Upper lobe of left lung (tissue), 6 donors: Measurements from ENCODE around the gene ACAN. TPM values are rescaled to one million over a fixed set of nuclear protein-coding genes. Genes with fewer than 3 reads are reported as not detected.

ENCODE experiments used
- ATAC-seq, 2 donors: fragments of 200-7000 bp; cut with Tn5 transposase; one replicate each; pipeline ENCODE4 v1.9.1; 2022; ENCODE audit warnings: mild to moderate bottlenecking in 2 of 2, moderate library complexity in 2 of 2; ENCODE audit not compliant: low FRiP score in 2 of 2
- DNase-seq, 2 donors: peaks; one replicate each; pipeline ENCODE4 v3.0.0-alpha.2; 2019 to 2020
- H3K27ac ChIP-seq, 4 donors: fragments of 200-600 bp; sonication (generic); one replicate each; pipeline ENCODE4 v1.5.1; 2016 to 2019
- H3K27me3 ChIP-seq, 4 donors: fragments of 200-600 bp; sonication (generic); one replicate each; pipeline ENCODE4 v1.5.1; 2017 to 2019
- H3K36me3 ChIP-seq, 4 donors: fragments of 200-600 bp; sonication (generic); one replicate each; pipeline ENCODE4 v1.5.1; 2016 to 2019
- H3K4me1 ChIP-seq, 4 donors: fragments of 200-600 bp; sonication (generic); one replicate each; pipeline ENCODE4 v1.5.1; 2018 to 2019
- H3K4me3 ChIP-seq, 4 donors: fragments of 200-600 bp; sonication (generic); one replicate each; pipeline ENCODE4 v1.5.1; 2017 to 2019; ENCODE audit warnings: mild to moderate bottlenecking in 2 of 4, moderate library complexity in 1 of 4
- H3K9me3 ChIP-seq, 4 donors: fragments of 200-600 bp; sonication (generic); one replicate each; pipeline ENCODE4 v1.5.1; 2018 to 2019
- CTCF ChIP-seq, 6 experiments: fragments of 450-650 bp in 4 of 6; fragments of 200-600 bp in 2 of 6; sonication (generic) in 2 of 6; IDR thresholded peaks; one replicate each; pipeline ENCODE4 v1.5.1; 2016 to 2019; ENCODE audit warnings: antibody characterized with exemption in 6 of 6
- EP300 ChIP-seq, 4 donors: sonication (generic); formaldehyde crosslinking; IDR thresholded peaks; one replicate each; pipeline ENCODE4 v1.5.1; 2017; ENCODE audit warnings: antibody characterized with exemption in 4 of 4, control low read depth in 2 of 4
- POLR2A ChIP-seq, 4 donors: fragments of 450-650 bp; IDR thresholded peaks; one replicate each; pipeline ENCODE4 v1.5.1; 2016 to 2017; ENCODE audit warnings: antibody characterized with exemption in 4 of 4, mild to moderate bottlenecking in 2 of 4
- POLR2AphosphoS5 ChIP-seq, 2 donors: sonication (generic); formaldehyde crosslinking; IDR thresholded peaks; one replicate each; pipeline ENCODE4 v1.5.1; 2017; ENCODE audit warnings: antibody characterized with exemption in 2 of 2
- WGBS, 2 donors: methylation state at CpG; one replicate each; pipeline ENCODE4 v1.1.5; 2017 to 2018; 5-methylcytosine and 5-hydroxymethylcytosine counted together
- total RNA-seq, 6 donors: library from RNA; depleted of rRNA in 4 of 6; stranded (reverse); fragments of >200 nt in 4 of 6; gene quantifications; one replicate each; pipeline versions ENCODE4 v1.1.0 to v1.2.1, GENCODE V29; 2016 to 2021
- donor health status: DM: no; HTN: no; CAD: no; lungs with moderate emphysema.
- donor health status: DM: no; HTN: yes; CAD: no; lungs with severe emphysema.

Gene ACAN
- total RNA-seq, 6 donors from 2014 or later = 0.24 to 1.6 (median 0.46) TPM; not detected in 3

- Histone ChIP-seq H3K9me3 (peaks cover 0 to 14% (median 4%) of the 10 kb centered on the region in 4 donors), H3K27me3 (no peaks in the 10 kb centered on the region), H3K27ac (no peak overlapping the region), H3K36me3 (no peaks in the 10 kb centered on the region), H3K4me1 (no peaks in the 10 kb centered on the region), H3K4me3 (no peak overlapping the region)
- ATAC-seq (no peak), DNase-seq (no peak)
- no peak for TF ChIP-seq EP300 (IDR thresholded peaks at IDR 0.05)
- no peak for TF ChIP-seq POLR2A (IDR thresholded peaks at IDR 0.05)
- TF ChIP-seq CTCF (IDR thresholded peaks at IDR 0.05) = no peak
- TF ChIP-seq POLR2AphosphoS5 (IDR thresholded peaks at IDR 0.05) = no peak
- 91 to 97% methylated on average over 1 of the region's 1 CpG for WGBS, 2 donors
Observed at GRCh38 chr15:88779944-88780343, 23.3 kb upstream of the ACAN start.

GRCh38 chr15:88782465-88782864 lies 20.8 kb upstream of the ACAN start:
- WGBS, 2 donors = 57 to 72% methylated on average over 6 to 8 of the region's 8 CpGs
- Histone ChIP-seq H3K4me3 (no peak overlapping the region), H3K27ac (no peak overlapping the region), H3K9me3 (peaks cover 0 to 2% (median 0%) of the 10 kb centered on the region in 4 donors), H3K4me1 (no peaks in the 10 kb centered on the region), H3K27me3 (no peaks in the 10 kb centered on the region), H3K36me3 (no peaks in the 10 kb centered on the region)
- DNase-seq (no peak), ATAC-seq (no peak)
- no peak for TF ChIP-seq CTCF (IDR thresholded peaks at IDR 0.05)
- TF ChIP-seq POLR2A (IDR thresholded peaks at IDR 0.05) = no peak
- no peak for TF ChIP-seq POLR2AphosphoS5 (IDR thresholded peaks at IDR 0.05)
- TF ChIP-seq EP300 (IDR thresholded peaks at IDR 0.05) = no peak

- Histone ChIP-seq H3K4me3 (no peak overlapping the region), H3K27ac (no peak overlapping the region), H3K27me3 (no peaks in the 10 kb centered on the region), H3K4me1 (no peaks in the 10 kb centered on the region), H3K36me3 (no peaks in the 10 kb centered on the region), H3K9me3 (peaks cover 0 to 2% (median 0%) of the 10 kb centered on the region in 4 donors)
- ATAC-seq = no peak
- no peak for TF ChIP-seq POLR2AphosphoS5 (IDR thresholded peaks at IDR 0.05)
- no peak for TF ChIP-seq POLR2A (IDR thresholded peaks at IDR 0.05)
- no peak for TF ChIP-seq CTCF (IDR thresholded peaks at IDR 0.05)
- no peak for TF ChIP-seq EP300 (IDR thresholded peaks at IDR 0.05)
- 59 to 71% methylated on average over 2 of the region's 2 CpGs for WGBS, 2 donors
- DNase-seq = no peak
Observed at GRCh38 chr15:88785217-88785616, 18.0 kb upstream of the ACAN start.

- H3K9me3 ChIP-seq = peaks cover 0 to 2% (median 0%) of the 10 kb centered on the region in 4 donors
- no peaks in the 10 kb centered on the region for H3K27me3 ChIP-seq
- TF ChIP-seq EP300 (IDR thresholded peaks at IDR 0.05) (no peak), CTCF (IDR thresholded peaks at IDR 0.05) (no peak), POLR2A (IDR thresholded peaks at IDR 0.05) (no peak), POLR2AphosphoS5 (IDR thresholded peaks at IDR 0.05) (no peak)
- WGBS, 2 donors = 60 to 88% methylated on average over 3 of the region's 3 CpGs
- H3K4me3 ChIP-seq = no peak overlapping the region
- H3K27ac ChIP-seq = no peak overlapping the region
- H3K36me3 ChIP-seq = no peaks in the 10 kb centered on the region
- no peak for DNase-seq
- no peaks in the 10 kb centered on the region for H3K4me1 ChIP-seq
- no peak for ATAC-seq
Observed at GRCh38 chr15:88788036-88788435, 15.2 kb upstream of the ACAN start.

GRCh38 chr15:88788816-88789215 lies 14.4 kb upstream of the ACAN start:
- no peak overlapping the region for H3K4me3 ChIP-seq
- H3K36me3 ChIP-seq = no peaks in the 10 kb centered on the region
- no peak for ATAC-seq
- DNase-seq = no peak
- H3K4me1 ChIP-seq = no peaks in the 10 kb centered on the region
- H3K27ac ChIP-seq = no peak overlapping the region
- no peaks in the 10 kb centered on the region for H3K27me3 ChIP-seq
- H3K9me3 ChIP-seq = peaks cover 0 to 2% (median 0%) of the 10 kb centered on the region in 4 donors
- no peak for TF ChIP-seq EP300 (IDR thresholded peaks at IDR 0.05)
- no peak for TF ChIP-seq POLR2AphosphoS5 (IDR thresholded peaks at IDR 0.05)
- TF ChIP-seq POLR2A (IDR thresholded peaks at IDR 0.05) = no peak
- TF ChIP-seq CTCF (IDR thresholded peaks at IDR 0.05) = no peak
